Measurements from ENCODE around the gene XRRA1.

DNA sequence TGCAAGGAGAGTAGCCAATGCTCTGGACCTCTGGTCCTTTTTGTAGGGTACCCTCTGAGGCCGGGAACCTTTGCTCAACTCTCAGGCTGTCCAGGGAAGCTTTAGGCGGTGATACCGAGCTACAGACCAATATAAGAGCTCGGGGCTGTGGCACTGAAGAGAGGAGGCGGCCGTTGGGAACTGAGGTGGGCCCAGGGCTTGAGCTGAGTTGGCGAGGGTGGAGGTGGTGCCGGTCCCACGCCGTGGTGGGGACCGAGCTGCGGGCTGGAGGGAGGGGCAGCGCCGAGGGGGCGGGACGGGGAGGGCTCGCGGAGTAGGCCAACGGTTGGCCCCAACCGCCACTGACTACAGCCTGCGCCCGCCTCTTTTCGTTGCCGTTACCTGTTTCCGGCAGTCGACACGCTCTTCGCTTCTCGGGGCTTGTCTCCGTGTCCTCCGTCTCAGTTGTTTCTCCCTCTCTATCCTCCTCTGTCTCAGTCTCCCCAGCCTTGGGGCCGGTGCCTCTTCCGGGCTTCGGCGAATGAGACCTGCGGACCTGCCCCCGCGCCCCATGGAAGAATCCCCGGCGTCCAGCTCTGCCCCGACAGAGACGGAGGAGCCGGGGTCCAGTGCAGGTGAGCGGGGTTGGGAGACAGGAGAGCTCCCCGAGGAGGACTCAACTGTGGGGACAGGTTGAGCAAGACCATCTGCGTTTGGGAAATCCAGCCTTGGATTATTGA, 39.8 kb upstream of the XRRA1 start, which contains the start of gene NEU3:
- TF ChIP-seq, protein P1, sequence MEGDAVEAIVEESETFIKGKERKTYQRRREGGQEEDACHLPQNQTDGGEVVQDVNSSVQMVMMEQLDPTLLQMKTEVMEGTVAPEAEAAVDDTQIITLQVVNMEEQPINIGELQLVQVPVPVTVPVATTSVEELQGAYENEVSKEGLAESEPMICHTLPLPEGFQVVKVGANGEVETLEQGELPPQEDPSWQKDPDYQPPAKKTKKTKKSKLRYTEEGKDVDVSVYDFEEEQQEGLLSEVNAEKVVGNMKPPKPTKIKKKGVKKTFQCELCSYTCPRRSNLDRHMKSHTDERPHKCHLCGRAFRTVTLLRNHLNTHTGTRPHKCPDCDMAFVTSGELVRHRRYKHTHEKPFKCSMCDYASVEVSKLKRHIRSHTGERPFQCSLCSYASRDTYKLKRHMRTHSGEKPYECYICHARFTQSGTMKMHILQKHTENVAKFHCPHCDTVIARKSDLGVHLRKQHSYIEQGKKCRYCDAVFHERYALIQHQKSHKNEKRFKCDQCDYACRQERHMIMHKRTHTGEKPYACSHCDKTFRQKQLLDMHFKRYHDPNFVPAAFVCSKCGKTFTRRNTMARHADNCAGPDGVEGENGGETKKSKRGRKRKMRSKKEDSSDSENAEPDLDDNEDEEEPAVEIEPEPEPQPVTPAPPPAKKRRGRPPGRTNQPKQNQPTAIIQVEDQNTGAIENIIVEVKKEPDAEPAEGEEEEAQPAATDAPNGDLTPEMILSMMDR (IDR thresholded peaks at IDR 0.05) = no peak
- no peak for TF ChIP-seq POLR2A (IDR thresholded peaks at IDR 0.05)

All from uterus (tissue), 2 donors.